H9 (cell line): ENCODE measurements around the gene TMEM123. TPM values are rescaled to one million over a fixed set of nuclear protein-coding genes. Genes with fewer than 3 reads are reported as not detected.

Source experiments
- DNase-seq: peaks from one replicate; pipeline ENCODE4 v3.0.0-alpha.2; 2017
- H2AFZ ChIP-seq: one replicate; pipeline ENCODE4 v1.6.1; 2013; ENCODE audit warnings: mild to moderate bottlenecking, low read length, control low read depth, moderate library complexity
- H2AK5ac ChIP-seq: 2 replicates; pipeline ENCODE4 v1.6.1; 2013; ENCODE audit warnings: low read length, control low read depth, mixed read lengths; ENCODE audit not compliant: insufficient read length
- H2BK120ac ChIP-seq: one replicate; pipeline ENCODE4 v1.6.1; 2013; ENCODE audit warnings: low read depth, mild to moderate bottlenecking, low read length, control low read depth, inconsistent platforms; ENCODE audit not compliant: poor library complexity, severe bottlenecking
- H2BK12ac ChIP-seq: 2 replicates; pipeline ENCODE4 v1.6.1; 2013; ENCODE audit warnings: low read length, control low read depth, mixed read lengths, low read depth; ENCODE audit not compliant: insufficient read length
- H2BK15ac ChIP-seq: 2 replicates; pipeline ENCODE4 v1.6.1; 2013; ENCODE audit warnings: low read depth, low read length, control low read depth
- H2BK20ac ChIP-seq: one replicate; pipeline ENCODE4 v1.6.1; 2013; ENCODE audit warnings: low read depth, mild to moderate bottlenecking, low read length, control low read depth, inconsistent platforms; ENCODE audit not compliant: poor library complexity, severe bottlenecking
- H2BK5ac ChIP-seq: 2 replicates; pipeline ENCODE4 v1.6.1; 2013; ENCODE audit warnings: low read length, control low read depth, mixed read lengths; ENCODE audit not compliant: insufficient read length
- H3K14ac ChIP-seq: 2 replicates; pipeline ENCODE4 v1.6.1; 2013; ENCODE audit warnings: low read length, control low read depth; ENCODE audit not compliant: insufficient read depth
- H3K18ac ChIP-seq: 2 replicates; pipeline ENCODE4 v1.6.1; 2013; ENCODE audit warnings: low read depth, mild to moderate bottlenecking, mixed read lengths, low read length, control low read depth; ENCODE audit not compliant: insufficient read length
- H3K23ac ChIP-seq: 2 replicates; pipeline ENCODE4 v1.6.1; 2013; ENCODE audit warnings: low read length, control low read depth, mixed read lengths, low read depth; ENCODE audit not compliant: insufficient read length
- H3K23me2 ChIP-seq: 2 replicates; pipeline ENCODE4 v1.6.1; 2013; ENCODE audit warnings: low read depth, mild to moderate bottlenecking, mixed read lengths, low read length, control low read depth; ENCODE audit not compliant: insufficient read length, poor library complexity, severe bottlenecking
- H3K27ac ChIP-seq: 2 replicates; pipeline ENCODE4 v1.5.1; 2013; ENCODE audit warnings: low read length, control low read depth, mixed read lengths, low read depth; ENCODE audit not compliant: insufficient read length
- H3K27me3 ChIP-seq: 2 replicates; pipeline ENCODE4 v1.6.1; 2013; ENCODE audit warnings: low read length, control low read depth, inconsistent platforms; ENCODE audit not compliant: insufficient read depth
- H3K4ac ChIP-seq: 2 replicates; pipeline ENCODE4 v1.6.1; 2013; ENCODE audit warnings: low read depth, mild to moderate bottlenecking, control low read depth, inconsistent platforms, low read length, moderate library complexity
- H3K4me1 ChIP-seq: 2 replicates; pipeline ENCODE4 v1.6.1; 2013; ENCODE audit warnings: low read length, control low read depth, inconsistent platforms; ENCODE audit not compliant: insufficient read depth
- H3K4me2 ChIP-seq: 2 replicates; pipeline ENCODE4 v1.6.1; 2013; ENCODE audit warnings: low read length, control low read depth, mixed read lengths; ENCODE audit not compliant: insufficient read length, insufficient read depth
- H3K56ac ChIP-seq: 2 replicates; pipeline ENCODE4 v1.6.1; 2013; ENCODE audit warnings: low read depth, mild to moderate bottlenecking, mixed read lengths, low read length, control low read depth; ENCODE audit not compliant: insufficient read length
- H3K79me1 ChIP-seq: 2 replicates; pipeline ENCODE4 v1.6.1; 2013; ENCODE audit warnings: low read depth, mild to moderate bottlenecking, moderate library complexity, low read length, control low read depth, inconsistent platforms; ENCODE audit not compliant: insufficient read depth, poor library complexity, severe bottlenecking
- H3K79me2 ChIP-seq: 2 replicates; pipeline ENCODE4 v1.6.1; 2013; ENCODE audit warnings: low read length, control low read depth, inconsistent platforms; ENCODE audit not compliant: insufficient read depth
- H3K9ac ChIP-seq: 2 replicates; pipeline ENCODE4 v1.6.1; 2013; ENCODE audit warnings: low read length, control low read depth, mixed read lengths; ENCODE audit not compliant: insufficient read length; ENCODE audit errors: extremely low read depth
- H3K9me3 ChIP-seq: one replicate; pipeline ENCODE4 v1.6.1; 2013; ENCODE audit warnings: low read depth, low read length, inconsistent platforms; ENCODE audit not compliant: control insufficient read depth
- H3T11ph ChIP-seq: one replicate; pipeline ENCODE4 v1.6.1; 2013; ENCODE audit warnings: mild to moderate bottlenecking, low read length, control low read depth, inconsistent platforms
- H4K20me1 ChIP-seq: one replicate; pipeline ENCODE4 v1.6.1; 2013; ENCODE audit not compliant: control insufficient read depth, insufficient read length, insufficient read depth
- H4K5ac ChIP-seq: 2 replicates; pipeline ENCODE4 v1.6.1; 2013; ENCODE audit warnings: low read depth, mild to moderate bottlenecking, mixed read lengths, low read length, control low read depth; ENCODE audit not compliant: insufficient read length
- H4K8ac ChIP-seq: replicated peaks from 2 replicates; pipeline ENCODE4 v1.6.1; 2013; ENCODE audit warnings: low read length, control low read depth, mixed read lengths, low read depth; ENCODE audit not compliant: insufficient read length
- H4K91ac ChIP-seq: 2 replicates; pipeline ENCODE4 v1.6.1; 2013; ENCODE audit warnings: low read depth, mild to moderate bottlenecking, moderate library complexity, mixed read lengths, low read length, control low read depth; ENCODE audit not compliant: insufficient read length
- H3K27ac Mint-ChIP-seq, 3 experiments: 2 replicates in 2 of 3; 3 replicates in 1 of 3; pipeline ENCODE4 v1.8.0; 2020 to 2021; ENCODE audit warnings: mixed read lengths in 3 of 3, mild to moderate bottlenecking in 1 of 3, moderate library complexity in 1 of 3
- H3K27me3 Mint-ChIP-seq: 2 replicates; pipeline ENCODE4 v1.8.0; 2021; ENCODE audit warnings: low read depth, mild to moderate bottlenecking, moderate library complexity, mixed read lengths
- H3K36me3 Mint-ChIP-seq, 3 experiments: 2 replicates in 2 of 3; 3 replicates in 1 of 3; pipeline ENCODE4 v1.8.0; 2020 to 2021; ENCODE audit warnings: low read depth in 3 of 3, mixed read lengths in 3 of 3; ENCODE audit not compliant: insufficient read depth in 1 of 3
- H3K4me1 Mint-ChIP-seq, 2 experiments: 2 replicates each; pipeline ENCODE4 v1.8.0; 2020; ENCODE audit warnings: mixed read lengths in 2 of 2
- H3K4me3 Mint-ChIP-seq, 2 experiments: 2 replicates in 1 of 2; 3 replicates in 1 of 2; pipeline ENCODE4 v1.8.0; 2020 to 2021; ENCODE audit warnings: mild to moderate bottlenecking in 2 of 2, mixed read lengths in 2 of 2, moderate library complexity in 1 of 2
- H3K9me3 Mint-ChIP-seq, 2 experiments: 2 replicates in 1 of 2; 3 replicates in 1 of 2; pipeline ENCODE4 v1.8.0; 2020; ENCODE audit warnings: mild to moderate bottlenecking in 2 of 2, mixed read lengths in 2 of 2, moderate library complexity in 1 of 2
- CTCF ChIP-seq: fragments of 200-600 bp; sonication (generic); conservative IDR thresholded peaks from 3 replicates; pipeline ENCODE4 v1.8.0; 2021; ENCODE audit warnings: antibody characterized with exemption, mild to moderate bottlenecking
- WGBS: extraction: QIAGEN DNeasy Blood & Tissue Kit; methylation state at CpG from one replicate; pipeline ENCODE4 v1.1.7; 2013; ENCODE audit warnings: missing lambda C conversion rate, low lambda C conversion rate, mixed read lengths; ENCODE audit not compliant: insufficient read length; ENCODE audit errors: extremely low coverage; 5-methylcytosine and 5-hydroxymethylcytosine counted together
- total RNA-seq: library from RNA; stranded (reverse); gene quantifications from 2 replicates; pipeline ENCODE4 v1.2.1, GENCODE V29; 2021

Gene TMEM123
- total RNA-seq, 1 experiment from 2014 or later = 76.7 TPM

GRCh38 chr11:102500829-102501228 is 48.3 kb upstream of the TMEM123 start:
- WGBS = no CpG with 5 or more reads among the region's 2 CpGs
- H3K18ac ChIP-seq = no peak overlapping the region
- no peak overlapping the region for H3K4ac ChIP-seq

More at GRCh38 chr11:102500829-102501228, 48.3 kb upstream of the TMEM123 start:
- H3K4me1 ChIP-seq = no peaks in the 10 kb centered on the region
- H3K23ac ChIP-seq = no peak overlapping the region
- no peak overlapping the region for H3K14ac ChIP-seq
- no peaks in the 10 kb centered on the region for H3K9me3 ChIP-seq
- no peaks in the 10 kb centered on the region for H4K20me1 ChIP-seq
- Mint-ChIP-seq H3K36me3 (no peaks in the 10 kb centered on the region), H3K27ac (no peak overlapping the region), H3K4me1 (peaks cover 2% of the 10 kb centered on the region in 2 experiments), H3K9me3 (no peaks in the 10 kb centered on the region), H3K4me3 (no peak overlapping the region), H3K27me3 (no peaks in the 10 kb centered on the region)
- H3K27me3 ChIP-seq = no peaks in the 10 kb centered on the region
- H3K23me2 ChIP-seq = no peaks in the 10 kb centered on the region
- no peak for TF ChIP-seq CTCF
- no peaks in the 10 kb centered on the region for H3K79me1 ChIP-seq
- H2BK15ac ChIP-seq = no peak overlapping the region
- H2AK5ac ChIP-seq = no peak overlapping the region
- no peak overlapping the region for H3K4me2 ChIP-seq
- no peak overlapping the region for H3K9ac ChIP-seq
- no peak overlapping the region for H2AFZ ChIP-seq
- no peak overlapping the region for H3K56ac ChIP-seq
- H4K5ac ChIP-seq = no peak overlapping the region
- no peak overlapping the region for H2BK12ac ChIP-seq
- no peak overlapping the region for H4K91ac ChIP-seq
- no peak for DNase-seq
- H3K79me2 ChIP-seq = no peaks in the 10 kb centered on the region
- H2BK120ac ChIP-seq = no peak overlapping the region
- no peak overlapping the region for H2BK20ac ChIP-seq
- H3K27ac ChIP-seq = no peak overlapping the region
- no peak overlapping the region for H3T11ph ChIP-seq
- no peak overlapping the region for H4K8ac ChIP-seq
- no peak overlapping the region for H2BK5ac ChIP-seq
